Ovary (tissue), 10 donors: ENCODE data around the gene TRAF3IP1. TPM values are rescaled to one million over a fixed set of nuclear protein-coding genes. Genes with fewer than 3 reads are reported as not detected.
A peak's percentile ranks its signal among the peaks of the same experiment; 100 is the strongest.
"Not testable (repeated sequence)": the region's sequence is repeated elsewhere in the genome, so short reads cannot be mapped to it uniquely, and the experiment has no call there.

Source experiments
- DNase-seq, 5 donors: peaks; one replicate each; pipeline ENCODE4 v3.0.0-alpha.2; 2019 to 2020
- H3K27ac ChIP-seq, 2 donors: fragments of 200-600 bp; one replicate each; pipeline versions ENCODE4 v1.5.1 to v1.8.0; 2019 to 2022
- H3K27me3 ChIP-seq: fragments of 200-600 bp; one replicate; pipeline ENCODE4 v1.8.0; 2022
- H3K36me3 ChIP-seq: fragments of 200-600 bp; sonication (generic); one replicate; pipeline ENCODE4 v1.5.1; 2019
- H3K4me1 ChIP-seq: one replicate; pipeline ENCODE4 v1.8.1; 2013; ENCODE audit warnings: mild to moderate bottlenecking, moderate library complexity; ENCODE audit not compliant: insufficient read depth
- H3K4me3 ChIP-seq: fragments of 200-600 bp; sonication (generic); one replicate; pipeline ENCODE4 v1.5.1; 2017
- H3K9me3 ChIP-seq, 2 donors: fragments of 200-600 bp in 1 of 2; sonication (generic) in 1 of 2; one replicate each; pipeline versions ENCODE4 v1.5.1 to v1.8.1; 2013 to 2019; ENCODE audit warnings: mild to moderate bottlenecking in 1 of 2, moderate library complexity in 1 of 2
- CTCF ChIP-seq, 3 donors: fragments of 450-650 bp in 2 of 3; fragments of 200-600 bp in 1 of 3; IDR thresholded peaks; one replicate each; pipeline versions ENCODE4 v1.5.1 to v1.8.0; 2016 to 2022; ENCODE audit warnings: antibody characterized with exemption in 3 of 3, mild to moderate bottlenecking in 1 of 3
- EP300 ChIP-seq: sonication (generic); formaldehyde crosslinking; IDR thresholded peaks from one replicate; pipeline ENCODE4 v1.6.1; 2017; ENCODE audit warnings: antibody characterized with exemption
- POLR2A ChIP-seq: fragments of 450-650 bp; IDR thresholded peaks from one replicate; pipeline ENCODE4 v1.6.1; 2017; ENCODE audit warnings: antibody characterized with exemption, mild to moderate bottlenecking, moderate library complexity
- WGBS, 3 donors: extraction: QIAGEN DNeasy Blood & Tissue Kit in 1 of 3; methylation state at CpG; one replicate each; pipeline versions ENCODE4 v1.1.5 to v1.1.7; 2013 to 2017; 5-methylcytosine and 5-hydroxymethylcytosine counted together
- intact Hi-C, 4 donors: fragments of 100-400 bp; cut with DNase I; formaldehyde crosslinking; loops; one replicate each; pipeline versions ENCODE4 v1.11.0 to v1.15.1; 2022 to 2023
- long read RNA-seq, 3 donors: library from polyadenylated mRNA in 2 of 3; unstranded in 2 of 3; transcript quantifications; one replicate each; pipeline ENCODE4 v2.0.0 and lab custom pipeline, GENCODE V29; 2021 to 2026
- polyA plus RNA-seq, 2 donors: library from polyadenylated mRNA; stranded (reverse); fragments of 200-250 nt in 1 of 2; fragments of 350-450 nt in 1 of 2; fragmentation: Illumina TruSeq in 1 of 2; extraction: RNeasy Lipid Tissue Mini Kit (QIAGEN cat#74804) in 1 of 2; gene quantifications; one replicate each; pipeline ENCODE4 v1.2.3, GENCODE V29; 2013 to 2014
- total RNA-seq, 7 donors: library from RNA; depleted of rRNA in 2 of 7; stranded (reverse); fragments of >200 nt in 2 of 7; fragmentation: NEBNext Ultra II Directional in 3 of 7; extraction: Animal tissue kit (Norgen Biotek cat#: 25700) in 3 of 7; gene quantifications; one replicate each; pipeline versions ENCODE4 v1.1.0 to v1.2.4, GENCODE V29; 2016 to 2023
- donor health status: DM: no; HTN: no; CAD: no; lungs with moderate emphysema.
- donor health status: DM: no; HTN: no; CAD: no.
- donor health status: Bipolar disorder and iron deficiency.
- donor health status: DM: yes; HTN: yes; CAD: no.
- donor health status: DM: no; HTN: no; CAD: no.
- donor health status: DM: yes; HTN: yes; CAD: no.

Gene TRAF3IP1
- 10 to 100 TPM in 6 of 7 donors, 1 to 10 TPM in 1; 7.0 to 29.2 (median 19.9) TPM for total RNA-seq
- 10 to 100 TPM in 1 of 2 donors, 1 to 10 TPM in 1; 8.5 to 17.0 TPM for polyA plus RNA-seq
- long read RNA-seq, donor 1, partial matches to known transcripts, result 8 of 12 reads
- long read RNA-seq, donor 1, other reads (novel, unspliced or antisense), result 4 of 12 reads
- long read RNA-seq, donor 2, partial matches to known transcripts, result 10 of 11 reads
- long read RNA-seq, donor 2, other reads (novel, unspliced or antisense), result 0 of 11 reads
- long read RNA-seq, donor 3, partial matches to known transcripts, result 3 of 54 reads
- long read RNA-seq, donor 3, other reads (novel, unspliced or antisense), result 50 of 54 reads

- H3K9me3 ChIP-seq, result no peaks in the 10 kb centered on the region
- TF ChIP-seq POLR2A (no peak), EP300 (no peak), CTCF (IDR thresholded peaks at IDR 0.05) (no peak)
- H3K27me3 ChIP-seq, result no peaks in the 10 kb centered on the region
- intact Hi-C loops, result no loop called here
- H3K36me3 ChIP-seq, result no peaks in the 10 kb centered on the region
- DNase-seq, result peak; percentile 94 to 97 (median 96)
- H3K27ac ChIP-seq, result peak within 1 kb of the TSS; percentile 45 to 49
- WGBS, 3 donors, result 0 to 1% (median 0%) methylated on average over 21 to 58 of the region's 58 CpGs
- H3K4me1 ChIP-seq, result peaks cover 9% of the 10 kb centered on the region
- H3K4me3 ChIP-seq, result peak within 1 kb of the TSS; percentile 87
Observed at GRCh38 chr2:238320246-238320647, at the start of gene TRAF3IP1. Gene TRAF3IP1, plus strand, starts transcription at chr2:238320518. Its CDS starts 145 bp downstream, at chr2:238320663.

- WGBS, 3 donors, result 67 to 86% (median 72%) methylated on average over 9 of the region's 9 CpGs
- Histone ChIP-seq H3K27me3 (no peaks in the 10 kb centered on the region), H3K36me3 (no peaks in the 10 kb centered on the region), H3K4me1 (no peaks in the 10 kb centered on the region), H3K4me3 (no peak overlapping the region), H3K27ac (no peak overlapping the region), H3K9me3 (no peaks in the 10 kb centered on the region)
- DNase-seq, result no peak
- intact Hi-C loops, result no loop called here
- TF ChIP-seq CTCF (IDR thresholded peaks at IDR 0.05), result no peak
- no peak for TF ChIP-seq POLR2A
- no peak for TF ChIP-seq EP300
Observed at GRCh38 chr2:238270606-238271005, 49.7 kb upstream of the TRAF3IP1 start.

- no peak overlapping the region for H3K27ac ChIP-seq
- TF ChIP-seq CTCF (IDR thresholded peaks at IDR 0.05) (no peak), EP300 (no peak), POLR2A (no peak)
Observed at GRCh38 chr2:238271061-238271554, 49.2 kb upstream of the TRAF3IP1 start.

GRCh38 chr2:238271686-238272085 lies 48.6 kb upstream of the TRAF3IP1 start:
- H3K4me1 ChIP-seq, H3K4me3 ChIP-seq, intact Hi-C loops, H3K27me3 ChIP-seq, H3K9me3 ChIP-seq, DNase-seq, H3K36me3 ChIP-seq, H3K27ac ChIP-seq: not testable (repeated sequence)
- 38 to 50% (median 48%) methylated on average over 8 of the region's 8 CpGs for WGBS, 3 donors

More at GRCh38 chr2:238271061-238271554, 49.2 kb upstream of the TRAF3IP1 start:
- Histone ChIP-seq H3K27me3 (no peaks in the 10 kb centered on the region), H3K9me3 (no peaks in the 10 kb centered on the region), H3K4me1 (no peaks in the 10 kb centered on the region), H3K4me3 (no peak overlapping the region), H3K36me3 (no peaks in the 10 kb centered on the region)
- DNase-seq, result no peak
- 74 to 79% (median 75%) methylated on average over 13 of the region's 13 CpGs for WGBS, 3 donors
- intact Hi-C loops, result no loop called here

- Histone ChIP-seq H3K4me3 (no peak overlapping the region), H3K27me3 (no peaks in the 10 kb centered on the region), H3K9me3 (no peaks in the 10 kb centered on the region), H3K4me1 (no peaks in the 10 kb centered on the region), H3K27ac (no peak overlapping the region), H3K36me3 (no peaks in the 10 kb centered on the region)
- intact Hi-C loops, result no loop called here
- DNase-seq, result no peak
- TF ChIP-seq EP300 (no peak), POLR2A (no peak), CTCF (IDR thresholded peaks at IDR 0.05) (no peak)
- WGBS, 3 donors, result 95 to 96% (median 96%) methylated on average over 4 of the region's 4 CpGs
Observed at GRCh38 chr2:238272156-238272555, 48.2 kb upstream of the TRAF3IP1 start.

- H3K4me3 ChIP-seq, H3K9me3 ChIP-seq, intact Hi-C loops, H3K27ac ChIP-seq, DNase-seq, H3K27me3 ChIP-seq, H3K36me3 ChIP-seq, H3K4me1 ChIP-seq: not testable (repeated sequence)
- WGBS, 3 donors, result 94 to 96% (median 94%) methylated on average over 10 of the region's 10 CpGs
Observed at GRCh38 chr2:238273433-238273832, 46.9 kb upstream of the TRAF3IP1 start.
